GM12878 (cell line): ENCODE data around the gene ACP4. TPM values are rescaled to one million over a fixed set of nuclear protein-coding genes. Genes with fewer than 3 reads are reported as not detected.

Experiments
- ATAC-seq: fragments of 200-7000 bp; cut with Tn5 transposase; 3 replicates; pipeline ENCODE4 v1.9.1; 2020; ENCODE audit warnings: mild to moderate bottlenecking, moderate library complexity
- BruUV-seq: library from RNA; stranded (reverse); fragments of 400-500 nt; replicated peaks from 2 replicates; lab custom pipeline; 2021; lab: Mats Ljungman, UMichigan
- CTCF ChIA-PET: fragments of 300-600 bp; sonication (Branson Sonifier 250); formaldehyde crosslinking; extraction: SDS; loops from one replicate; lab custom pipeline; 2021; ENCODE audit warnings: inconsistent platforms; lab: Yijun Ruan, JAX
- POLR2A ChIA-PET: fragments of 350-600 bp; formaldehyde crosslinking; extraction: SDS; loops from one replicate; lab custom pipeline; 2021; ENCODE audit warnings: inconsistent platforms; lab: Charles Lee
- RAD21 ChIA-PET: fragments of 300-600 bp; sonication (Branson Sonifier 250); formaldehyde crosslinking; loops from one replicate; lab custom pipeline; 2023; ENCODE audit warnings: antibody characterized with exemption; ENCODE audit not compliant: unreplicated experiment; lab: Charles Lee
- SMC1A ChIA-PET: fragments of 300-600 bp; sonication (Branson Sonifier 250); formaldehyde crosslinking; loops from one replicate; lab custom pipeline; 2023; ENCODE audit not compliant: unreplicated experiment, uncharacterized antibody; lab: Charles Lee
- DNase-seq: peaks from one replicate; pipeline ENCODE4 v3.0.0-alpha.2; 2011; ENCODE audit warnings: low read depth, low spot score
- FAIRE-seq: peaks from 3 replicates; lab custom pipeline; 2011; peaks lifted over from hg19 to GRCh38; lab: Jason Lieb, UNC
- H2AFZ ChIP-seq: 2 replicates; pipeline ENCODE4 v1.6.0; 2011; ENCODE audit warnings: low read depth, low read length, control low read depth; ENCODE audit not compliant: control insufficient read depth
- H3K27ac ChIP-seq: 2 replicates; pipeline ENCODE4 v1.5.1; 2011; ENCODE audit warnings: control low read depth; ENCODE audit not compliant: control insufficient read depth, insufficient read depth
- H3K27me3 ChIP-seq, 2 experiments: replicated peaks in 1 of 2; 2 replicates each; pipeline versions ENCODE4 v1.6.0 to v1.6.1; 2011; ENCODE audit warnings: low read length in 1 of 2; ENCODE audit not compliant: control insufficient read depth in 2 of 2, insufficient read depth in 2 of 2
- H3K36me3 ChIP-seq, 2 experiments: 2 replicates each; pipeline ENCODE4 v1.5.1; 2011; ENCODE audit warnings: low read length in 1 of 2; ENCODE audit not compliant: control insufficient read depth in 2 of 2, insufficient read depth in 2 of 2
- H3K4me1 ChIP-seq: 2 replicates; pipeline ENCODE4 v1.6.1; 2011; ENCODE audit warnings: mild to moderate bottlenecking, low read length, moderate library complexity, mixed read lengths; ENCODE audit not compliant: control insufficient read depth, insufficient read depth
- H3K4me2 ChIP-seq: 2 replicates; pipeline ENCODE4 v1.6.0; 2011; ENCODE audit warnings: control low read depth; ENCODE audit not compliant: control insufficient read depth, insufficient read depth
- H3K4me3 ChIP-seq: fragments of 200-600 bp; sonication (generic); 2 replicates; pipeline ENCODE4 v1.5.1; 2016
- H3K79me2 ChIP-seq: 2 replicates; pipeline ENCODE4 v1.6.0; 2011; ENCODE audit warnings: low read length; ENCODE audit not compliant: control insufficient read depth, insufficient read depth
- H3K9ac ChIP-seq: 2 replicates; pipeline ENCODE4 v1.8.0; 2011; ENCODE audit warnings: low read length, control low read depth, mixed read lengths; ENCODE audit not compliant: control insufficient read depth, insufficient read depth
- H3K9me3 ChIP-seq: replicated peaks from 3 replicates; pipeline ENCODE4 v1.5.1; 2011; ENCODE audit warnings: mild to moderate bottlenecking, low read length; ENCODE audit not compliant: control insufficient read depth, insufficient read depth
- H4K20me1 ChIP-seq: 2 replicates; pipeline ENCODE4 v1.6.0; 2011; ENCODE audit not compliant: control insufficient read depth, insufficient read depth
- CBX5 ChIP-seq: sonication (generic); IDR thresholded peaks from 2 replicates; pipeline ENCODE4 v1.6.1; 2016; ENCODE audit warnings: low read depth, moderate library complexity, mild to moderate bottlenecking, inconsistent platforms
- CREB1 ChIP-seq: IDR thresholded peaks from 2 replicates; pipeline ENCODE4 v1.6.1; 2012; ENCODE audit warnings: low read depth, mild to moderate bottlenecking, inconsistent platforms
- EP300 ChIP-seq, 2 experiments: fragments of 150-350 bp in 1 of 2; IDR thresholded peaks; 2 replicates each; pipeline ENCODE4 v1.6.1; 2011 to 2012; ENCODE audit warnings: low read depth in 2 of 2, low read length in 2 of 2, borderline replicate concordance in 1 of 2, improper control_type of control experiment in 1 of 2, inconsistent platforms in 1 of 2; ENCODE audit not compliant: control insufficient read depth in 1 of 2
- HDAC2 ChIP-seq: fragments of 200-600 bp; sonication (generic); IDR thresholded peaks from 2 replicates; pipeline ENCODE4 v1.6.1; 2017
- IRF3 ChIP-seq: fragments of 450-650 bp; IDR thresholded peaks from 2 replicates; pipeline ENCODE4 v1.6.1; 2014; ENCODE audit warnings: mild to moderate bottlenecking
- KLF5 ChIP-seq: fragments of 450-650 bp; IDR thresholded peaks from 2 replicates; pipeline ENCODE4 v1.6.1; 2014; ENCODE audit warnings: mild to moderate bottlenecking; ENCODE audit not compliant: partially characterized antibody
- SIN3A ChIP-seq: IDR thresholded peaks from 2 replicates; pipeline ENCODE4 v1.6.1; 2012; ENCODE audit warnings: low read depth, low read length, improper control_type of control experiment
- TCF12 ChIP-seq: IDR thresholded peaks from 2 replicates; pipeline ENCODE4 v1.6.1; 2011; ENCODE audit warnings: low read depth, mild to moderate bottlenecking, low read length
- YBX1 ChIP-seq: fragments of 450-650 bp; IDR thresholded peaks from 2 replicates; pipeline ENCODE4 v1.6.1; 2016; ENCODE audit warnings: antibody characterized with exemption
- ZSCAN29 ChIP-seq: fragments of 450-650 bp; IDR thresholded peaks from 2 replicates; pipeline ENCODE4 v1.6.1; 2017; ENCODE audit warnings: mild to moderate bottlenecking, moderate library complexity
- WGBS: methylation state at CpG from one replicate; pipeline ENCODE4 v1.1.6; 2016; ENCODE audit warnings: low lambda C conversion rate; ENCODE audit not compliant: insufficient replicate concordance, insufficient coverage; ENCODE audit errors: missing lambda C conversion rate; 5-methylcytosine and 5-hydroxymethylcytosine counted together
- in situ Hi-C: fragments of 300-500 bp; cut with MboI; formaldehyde crosslinking; loops from 9 replicates; pipeline ENCODE4 v1.14.3; 2018; ENCODE audit warnings: mixed read lengths
- intact Hi-C: fragments of 100-400 bp; cut with micrococcal nuclease; formaldehyde crosslinking; loops from one replicate; pipeline ENCODE4 v1.14.2; 2022; ENCODE audit not compliant: unreplicated experiment
- polyA plus RNA-seq, 11 experiments: library from polyadenylated mRNA; depleted of rRNA in 4 of 11; unstranded in 6 of 11; stranded (reverse) in 5 of 11; fragments of >200 nt; fragmentation: Nextera tagmentation in 4 of 11; fragmentation: Illumina TruSeq in 1 of 11; extraction: Ambion mirVana in 4 of 11; extraction: Trizol in 1 of 11; gene quantifications; 1 replicate in 1 of 11; 2 replicates in 10 of 11; pipeline versions ENCODE4 v1.2.1 to v1.2.3, GENCODE V29; 2011 to 2016; ENCODE audit warnings: inconsistent platforms in 2 of 11, missing spikeins in 2 of 11, low read depth in 1 of 11
- total RNA-seq, 4 experiments: library from RNA; depleted of rRNA in 3 of 4; stranded (reverse); fragments of >200 nt in 3 of 4; fragmentation: Illumina TruSeq in 1 of 4; extraction: Trizol in 1 of 4; gene quantifications; 2 replicates each; pipeline versions ENCODE4 v1.2.1 to v1.2.3, GENCODE V29; 2013 to 2021
- TF ChIP-seq, protein P1 (sequence below): fragments of 450-650 bp; IDR thresholded peaks from 2 replicates; pipeline ENCODE4 v1.6.1; 2017; ENCODE audit warnings: borderline replicate concordance
- TF ChIP-seq, protein P2 (sequence below): IDR thresholded peaks from 2 replicates; pipeline ENCODE4 v1.6.1; 2012; ENCODE audit warnings: improper control_type of control experiment, low read depth, low read length; ENCODE audit not compliant: insufficient replicate concordance

ACP4 gene
- total and polyA plus RNA-seq, 10 of the 15 experiments (the other 5 are each of a cell fraction or from before 2014, with no cell fraction given) = not detected

GRCh38 chr19:50826492-50827240, 36.5 kb downstream of the ACP4 start:
- no peak for TF ChIP-seq SIN3A
- TF ChIP-seq KLF5 = no peak
- TF ChIP-seq HDAC2 = no peak
- TF ChIP-seq ZSCAN29 = no peak
- TF ChIP-seq, protein P1, sequence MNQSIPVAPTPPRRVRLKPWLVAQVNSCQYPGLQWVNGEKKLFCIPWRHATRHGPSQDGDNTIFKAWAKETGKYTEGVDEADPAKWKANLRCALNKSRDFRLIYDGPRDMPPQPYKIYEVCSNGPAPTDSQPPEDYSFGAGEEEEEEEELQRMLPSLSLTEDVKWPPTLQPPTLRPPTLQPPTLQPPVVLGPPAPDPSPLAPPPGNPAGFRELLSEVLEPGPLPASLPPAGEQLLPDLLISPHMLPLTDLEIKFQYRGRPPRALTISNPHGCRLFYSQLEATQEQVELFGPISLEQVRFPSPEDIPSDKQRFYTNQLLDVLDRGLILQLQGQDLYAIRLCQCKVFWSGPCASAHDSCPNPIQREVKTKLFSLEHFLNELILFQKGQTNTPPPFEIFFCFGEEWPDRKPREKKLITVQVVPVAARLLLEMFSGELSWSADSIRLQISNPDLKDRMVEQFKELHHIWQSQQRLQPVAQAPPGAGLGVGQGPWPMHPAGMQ = no peak
- no peak for TF ChIP-seq CBX5
- no peak for TF ChIP-seq IRF3
- no peak for TF ChIP-seq TCF12
- TF ChIP-seq CREB1 = no peak
- TF ChIP-seq EP300 (IDR thresholded peaks at IDR 0.05; ENCODE audit: borderline replicate concordance in 1 of 2, control insufficient read depth in 1 of 2, low read depth in 2 of 2, low read length in 2 of 2) = no peak
- TF ChIP-seq, protein P2, sequence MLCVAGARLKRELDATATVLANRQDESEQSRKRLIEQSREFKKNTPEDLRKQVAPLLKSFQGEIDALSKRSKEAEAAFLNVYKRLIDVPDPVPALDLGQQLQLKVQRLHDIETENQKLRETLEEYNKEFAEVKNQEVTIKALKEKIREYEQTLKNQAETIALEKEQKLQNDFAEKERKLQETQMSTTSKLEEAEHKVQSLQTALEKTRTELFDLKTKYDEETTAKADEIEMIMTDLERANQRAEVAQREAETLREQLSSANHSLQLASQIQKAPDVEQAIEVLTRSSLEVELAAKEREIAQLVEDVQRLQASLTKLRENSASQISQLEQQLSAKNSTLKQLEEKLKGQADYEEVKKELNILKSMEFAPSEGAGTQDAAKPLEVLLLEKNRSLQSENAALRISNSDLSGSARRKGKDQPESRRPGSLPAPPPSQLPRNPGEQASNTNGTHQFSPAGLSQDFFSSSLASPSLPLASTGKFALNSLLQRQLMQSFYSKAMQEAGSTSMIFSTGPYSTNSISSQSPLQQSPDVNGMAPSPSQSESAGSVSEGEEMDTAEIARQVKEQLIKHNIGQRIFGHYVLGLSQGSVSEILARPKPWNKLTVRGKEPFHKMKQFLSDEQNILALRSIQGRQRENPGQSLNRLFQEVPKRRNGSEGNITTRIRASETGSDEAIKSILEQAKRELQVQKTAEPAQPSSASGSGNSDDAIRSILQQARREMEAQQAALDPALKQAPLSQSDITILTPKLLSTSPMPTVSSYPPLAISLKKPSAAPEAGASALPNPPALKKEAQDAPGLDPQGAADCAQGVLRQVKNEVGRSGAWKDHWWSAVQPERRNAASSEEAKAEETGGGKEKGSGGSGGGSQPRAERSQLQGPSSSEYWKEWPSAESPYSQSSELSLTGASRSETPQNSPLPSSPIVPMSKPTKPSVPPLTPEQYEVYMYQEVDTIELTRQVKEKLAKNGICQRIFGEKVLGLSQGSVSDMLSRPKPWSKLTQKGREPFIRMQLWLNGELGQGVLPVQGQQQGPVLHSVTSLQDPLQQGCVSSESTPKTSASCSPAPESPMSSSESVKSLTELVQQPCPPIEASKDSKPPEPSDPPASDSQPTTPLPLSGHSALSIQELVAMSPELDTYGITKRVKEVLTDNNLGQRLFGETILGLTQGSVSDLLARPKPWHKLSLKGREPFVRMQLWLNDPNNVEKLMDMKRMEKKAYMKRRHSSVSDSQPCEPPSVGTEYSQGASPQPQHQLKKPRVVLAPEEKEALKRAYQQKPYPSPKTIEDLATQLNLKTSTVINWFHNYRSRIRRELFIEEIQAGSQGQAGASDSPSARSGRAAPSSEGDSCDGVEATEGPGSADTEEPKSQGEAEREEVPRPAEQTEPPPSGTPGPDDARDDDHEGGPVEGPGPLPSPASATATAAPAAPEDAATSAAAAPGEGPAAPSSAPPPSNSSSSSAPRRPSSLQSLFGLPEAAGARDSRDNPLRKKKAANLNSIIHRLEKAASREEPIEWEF = no peak
- TF ChIP-seq YBX1 = no peak
- FAIRE-seq (no peak), ATAC-seq (no peak), DNase-seq (no peak)
- BruUV-seq = no TSS peak
- ChIA-PET POLR2A (no interaction called here), SMC1A (no interaction called here), RAD21 (no interaction called here), CTCF (interaction anchor here (0.5 kb wide), 1 partner anchor 82 kb away, joined by 4 read pairs; no protein-coding TSS in a partner anchor)
- no peaks in the 10 kb centered on the region for H3K9me3 ChIP-seq
- no peak overlapping the region for H3K27ac ChIP-seq
- H3K36me3 ChIP-seq = no peaks in the 10 kb centered on the region
- H4K20me1 ChIP-seq = no peaks in the 10 kb centered on the region
- no peaks in the 10 kb centered on the region for H3K79me2 ChIP-seq
- H3K27me3 ChIP-seq = no peaks in the 10 kb centered on the region
- intact Hi-C loops (no loop called here), in situ Hi-C loops (no loop called here)
- no peak overlapping the region for H3K4me3 ChIP-seq
- no peaks in the 10 kb centered on the region for H3K4me1 ChIP-seq
- H3K4me2 ChIP-seq = no peak overlapping the region
- WGBS = 69% methylated on average over 43 of the region's 43 CpGs
- no peak overlapping the region for H2AFZ ChIP-seq
- no peak overlapping the region for H3K9ac ChIP-seq
